Measurements from ENCODE around the gene ZFYVE16. TPM values are rescaled to one million over a fixed set of nuclear protein-coding genes. Genes with fewer than 3 reads are reported as not detected.

Gene ZFYVE16
- total and polyA plus RNA-seq, 2 of the 13 experiments (the other 11 are each of a cell fraction or from before 2014, with no cell fraction given) = 9.3 to 33.3 TPM

GRCh38 chr5:80516826-80517225 lies 109.0 kb downstream of the ZFYVE16 start (continued):
- no peak for TF ChIP-seq ZNF280D (CRISPR knock-in tag; IDR thresholded peaks at IDR 0.05)
- TF ChIP-seq AKAP8 (CRISPR knock-in tag; IDR thresholded peaks at IDR 0.05) = no peak
- TF ChIP-seq TFAP4 (IDR thresholded peaks at IDR 0.05; ENCODE audit: borderline replicate concordance, low read depth) = no peak
- TF ChIP-seq ZSCAN21 (CRISPR knock-in tag; IDR thresholded peaks at IDR 0.05; ENCODE audit: borderline replicate concordance) = no peak
- TF ChIP-seq TFDP1 (CRISPR knock-in tag; IDR thresholded peaks at IDR 0.05; ENCODE audit: borderline replicate concordance) = no peak
- TF ChIP-seq PAXIP1 (CRISPR knock-in tag; conservative IDR thresholded peaks at IDR 0.05) = no peak
- TF ChIP-seq LCORL (IDR thresholded peaks at IDR 0.05) = no peak
- TF ChIP-seq LCORL (CRISPR knock-in tag; IDR thresholded peaks at IDR 0.05) = no peak
- no peak for TF ChIP-seq FOSL1 (CRISPR knock-in tag; IDR thresholded peaks at IDR 0.05; ENCODE audit: borderline replicate concordance)
- TF ChIP-seq ZNF10 (CRISPR knock-in tag; IDR thresholded peaks at IDR 0.05; ENCODE audit: borderline replicate concordance, low read depth) = no peak
- TF ChIP-seq ZNF644 (CRISPR knock-in tag; IDR thresholded peaks at IDR 0.05; ENCODE audit: low read depth) = no peak
- TF ChIP-seq ZFP36L1 (CRISPR knock-in tag; IDR thresholded peaks at IDR 0.05) = no peak
- no peak for TF ChIP-seq ZNF446 (CRISPR knock-in tag; IDR thresholded peaks at IDR 0.05)

Small RNA genes within 50 kb of the gene (small RNA-seq; reads per million reads assigned to genes)
- 0 to 3.9 (median 0.65) reads per million in 3 experiments for gene RNU6-211P (ENCODE audit: insufficient read depth in 2 of 3, insufficient read length in 3 of 3, low read depth in 2 of 3, low replicate concordance in 1 of 3)

Other genes with a start within 250 kb of the ZFYVE16 start
- gene SERINC5, start 152.0 kb upstream of the ZFYVE16 start, total RNA-seq (2016; rRNA removed; fragmentation: Illumina TruSeq; extraction: Trizol) = 22.8 and 23.1 TPM in 2 replicates
- 17.3 TPM in 2 replicates for gene SERINC5, start 152.0 kb upstream of the ZFYVE16 start, polyA plus RNA-seq (2011; rRNA removed)
- gene SPZ1, start 88.1 kb upstream of the ZFYVE16 start, total RNA-seq (2016; rRNA removed; fragmentation: Illumina TruSeq; extraction: Trizol) = not detected in 2 replicates
- not detected in 2 replicates for gene SPZ1, start 88.1 kb upstream of the ZFYVE16 start, polyA plus RNA-seq (2011; rRNA removed)
- gene FAM151B, start 80.0 kb downstream of the ZFYVE16 start, total RNA-seq (2016; rRNA removed; fragmentation: Illumina TruSeq; extraction: Trizol) = 1.0 and 2.3 TPM in 2 replicates
- gene FAM151B, start 80.0 kb downstream of the ZFYVE16 start, polyA plus RNA-seq (2011; rRNA removed) = 0.54 and 0.61 TPM in 2 replicates
- 0.04 and 0.06 TPM in 2 replicates for gene ANKRD34B, start 162.2 kb downstream of the ZFYVE16 start, total RNA-seq (2016; rRNA removed; fragmentation: Illumina TruSeq; extraction: Trizol)
- 0.01 TPM in 1 of 2 replicates, not detected in the other for gene ANKRD34B, start 162.2 kb downstream of the ZFYVE16 start, polyA plus RNA-seq (2011; rRNA removed)
- 16.4 and 19.6 TPM in 2 replicates for gene MSH3, start 246.6 kb downstream of the ZFYVE16 start, total RNA-seq (2016; rRNA removed; fragmentation: Illumina TruSeq; extraction: Trizol)
- 2.9 and 4.0 TPM in 2 replicates for gene MSH3, start 246.6 kb downstream of the ZFYVE16 start, polyA plus RNA-seq (2011; rRNA removed)
- gene DHFR, start 246.9 kb downstream of the ZFYVE16 start, total RNA-seq (2016; rRNA removed; fragmentation: Illumina TruSeq; extraction: Trizol) = 59.0 and 77.6 TPM in 2 replicates
- gene DHFR, start 246.9 kb downstream of the ZFYVE16 start, polyA plus RNA-seq (2011; rRNA removed) = 15.4 and 22.8 TPM in 2 replicates